ENCODE measurements around the gene VAV2. TPM values are rescaled to one million over a fixed set of nuclear protein-coding genes. Genes with fewer than 3 reads are reported as not detected.

VAV2 gene
- polyA plus RNA-seq, 2 of the 4 experiments (the other 2 are of a cell fraction) = 9.8 to 21.4 TPM

GRCh38 chr9:133954862-133955529 lies 37.1 kb downstream of the VAV2 start:
- H3K4me3 ChIP-seq = no peak overlapping the region
- DNase-seq (ENCODE audit: low read depth in 1 of 2, low spot score in 1 of 2) (no peak), FAIRE-seq (no peak), ATAC-seq (no peak)
- ChIA-PET POLR2A (no interaction called here), CTCF (interaction anchor here (1.2 kb wide), 1 partner anchor 39 kb away, joined by 4 read pairs; no protein-coding TSS in a partner anchor)
- H3K4me2 ChIP-seq = no peak overlapping the region
- no peak overlapping the region for H3K27ac ChIP-seq
- WGBS (ENCODE audit: missing lambda C conversion rate) = 85% methylated on average over 13 of the region's 14 CpGs
- no peaks in the 10 kb centered on the region for H3K9me3 ChIP-seq
- H3K4me1 ChIP-seq = peaks cover 9% of the 10 kb centered on the region; the same call in 1 of the 3 replicates
- TF ChIP-seq ZFP36 (IDR thresholded peaks at IDR 0.05; ENCODE audit: borderline replicate concordance, partially characterized antibody) = no peak
- TF ChIP-seq TP53 (CRISPR knock-in tag; IDR thresholded peaks at IDR 0.05) = no peak
- TF ChIP-seq KDM1A (IDR thresholded peaks at IDR 0.05; ENCODE audit: low read depth) = no peak

GRCh38 chr9:133953976-133954709 lies 38.0 kb downstream of the VAV2 start:
- DNase-seq (ENCODE audit: low read depth in 1 of 2, low spot score in 1 of 2) (no peak), FAIRE-seq (no peak), ATAC-seq (no peak)
- Histone ChIP-seq H3K4me3 (no peak overlapping the region), H3K4me2 (no peak overlapping the region), H3K4me1 (peaks cover 9% of the 10 kb centered on the region; the same call in 1 of the 3 replicates), H3K27ac (no peak overlapping the region), H3K9me3 (no peaks in the 10 kb centered on the region)
- 91% methylated on average over 29 of the region's 29 CpGs for WGBS (ENCODE audit: missing lambda C conversion rate)
- CTCF ChIA-PET = interaction anchor here (1.2 kb wide), 1 partner anchor 14 kb away, joined by 3 read pairs; no protein-coding TSS in a partner anchor
- POLR2A ChIA-PET = no interaction called here
- TF ChIP-seq ESRRA (IDR thresholded peaks at IDR 0.05; ENCODE audit: borderline replicate concordance, low read length) = no peak
- TF ChIP-seq REST (IDR thresholded peaks at IDR 0.05) = no peak
- no peak for TF ChIP-seq E2F6 (IDR thresholded peaks at IDR 0.05; ENCODE audit: borderline replicate concordance, low read depth)
- no peak for TF ChIP-seq MAFK (IDR thresholded peaks at IDR 0.05; ENCODE audit: partially characterized antibody)
- no peak for TF ChIP-seq SREBF2 (IDR thresholded peaks at IDR 0.05)
- no peak for TF ChIP-seq PHF8 (IDR thresholded peaks at IDR 0.05; ENCODE audit: borderline replicate concordance, low read depth)
- no peak for TF ChIP-seq TFCP2L1 (CRISPR knock-in tag; IDR thresholded peaks at IDR 0.05)
- TF ChIP-seq MAX (IDR thresholded peaks at IDR 0.05) = no peak
- no peak for TF ChIP-seq FOSB (CRISPR knock-in tag; IDR thresholded peaks at IDR 0.05)
- no peak for TF ChIP-seq POLR2A (IDR thresholded peaks at IDR 0.05; ENCODE audit: low read length)
- no peak for TF ChIP-seq USF2 (IDR thresholded peaks at IDR 0.05)
- TF ChIP-seq RNF2 (IDR thresholded peaks at IDR 0.05; ENCODE audit: borderline replicate concordance, low read depth) = no peak
- TF ChIP-seq HOXB5 (CRISPR knock-in tag; IDR thresholded peaks at IDR 0.05) = no peak
- no peak for TF ChIP-seq ZNF302 (CRISPR knock-in tag; IDR thresholded peaks at IDR 0.05)

Data from A549 (cell line).